ENCODE measurements around the gene EVA1C. TPM values are rescaled to one million over a fixed set of nuclear protein-coding genes. Genes with fewer than 3 reads are reported as not detected.
A peak's percentile ranks its signal among the peaks of the same experiment; 100 is the strongest.
"Not testable (repeated sequence)": the region's sequence is repeated elsewhere in the genome, so short reads cannot be mapped to it uniquely, and the experiment has no call there.

EVA1C gene
- total and polyA plus RNA-seq, 7 donors = 5.5 to 10.7 (median 6.1) TPM

GRCh38 chr21:32492376-32492775 lies 79.9 kb downstream of the EVA1C start:
- Histone ChIP-seq H3K36me3 (ENCODE audit: insufficient read depth in 1 of 2, low read depth in 1 of 2) (no peaks in the 10 kb centered on the region), H3K4me1 (no peaks in the 10 kb centered on the region), H3K9me3 (no peaks in the 10 kb centered on the region), H3K27ac (no peak overlapping the region), H3K4me3 (no peak overlapping the region), H3K27me3 (ENCODE audit: insufficient read depth in 3 of 3, low read length in 2 of 3) (no peaks in the 10 kb centered on the region)
- WGBS, 3 donors = 87 to 89% (median 89%) methylated on average over 3 of the region's 3 CpGs
- no peak for ATAC-seq
- DNase-seq = no peak
- intact Hi-C loops (cut with DNase I) = no loop called here
- TF ChIP-seq CTCF (IDR thresholded peaks at IDR 0.05) = no peak

GRCh38 chr21:32494934-32495709 lies 82.6 kb downstream of the EVA1C start:
- DNase-seq (no peak), ATAC-seq (no peak)
- H3K36me3 ChIP-seq (ENCODE audit: insufficient read depth in 1 of 2, low read depth in 1 of 2) = no peaks in the 10 kb centered on the region
- H3K9me3 ChIP-seq = no peaks in the 10 kb centered on the region
- intact Hi-C loops (cut with DNase I) = no loop called here
- no peak for TF ChIP-seq CTCF (IDR thresholded peaks at IDR 0.05)
- no peaks in the 10 kb centered on the region for H3K4me1 ChIP-seq
- H3K27ac ChIP-seq = no peak overlapping the region
- no peak overlapping the region for H3K4me3 ChIP-seq
- no peaks in the 10 kb centered on the region for H3K27me3 ChIP-seq (ENCODE audit: insufficient read depth in 3 of 3, low read length in 2 of 3)
- 67 to 76% (median 68%) methylated on average over 10 of the region's 10 CpGs for WGBS, 3 donors

DNA sequence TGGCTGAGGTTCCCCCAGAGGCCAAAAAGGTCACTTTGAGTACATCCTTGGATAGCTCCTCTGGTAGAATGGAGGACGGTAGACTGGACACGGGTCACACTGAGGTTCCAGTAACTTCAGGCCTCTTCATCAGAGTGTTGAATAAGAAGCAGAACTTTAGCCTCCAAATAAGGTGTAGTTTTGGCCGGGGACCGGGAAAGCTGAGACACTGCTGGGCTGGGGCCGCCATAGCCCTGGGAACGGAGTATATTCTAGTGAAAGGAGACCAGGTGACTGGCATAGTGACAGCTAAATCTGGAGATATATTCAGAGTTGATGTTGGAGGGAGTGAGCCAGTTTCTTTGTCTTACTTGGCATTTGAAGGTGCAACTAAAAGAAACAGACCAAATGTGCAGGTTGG lies 84.1 kb downstream of the EVA1C start:
- intact Hi-C loops (cut with DNase I) = no loop called here
- no peak for TF ChIP-seq CTCF (IDR thresholded peaks at IDR 0.05)
- no peak overlapping the region for H3K4me3 ChIP-seq
- H3K9me3 ChIP-seq = no peaks in the 10 kb centered on the region
- no peaks in the 10 kb centered on the region for H3K27me3 ChIP-seq (ENCODE audit: insufficient read depth in 3 of 3, low read length in 2 of 3)
- no peak overlapping the region for H3K27ac ChIP-seq
- ATAC-seq (no peak), DNase-seq (no peak)
- H3K4me1 ChIP-seq = no peaks in the 10 kb centered on the region
- 57 to 67% (median 58%) methylated on average over 6 of the region's 6 CpGs for WGBS, 3 donors
- H3K36me3 ChIP-seq (ENCODE audit: insufficient read depth in 1 of 2, low read depth in 1 of 2) = no peaks in the 10 kb centered on the region

- no peaks in the 10 kb centered on the region for H3K27me3 ChIP-seq (ENCODE audit: insufficient read depth in 3 of 3, low read length in 2 of 3)
- H3K9me3 ChIP-seq = no peaks in the 10 kb centered on the region
- DNase-seq = no peak
- peaks cover 0 to 12% of the 10 kb centered on the region in 2 donors for H3K36me3 ChIP-seq (ENCODE audit: insufficient read depth in 1 of 2, low read depth in 1 of 2)
- no peak for TF ChIP-seq CTCF (IDR thresholded peaks at IDR 0.05)
- H3K4me1 ChIP-seq = no peaks in the 10 kb centered on the region
- WGBS, 3 donors = 30 to 34% (median 33%) methylated on average over 14 of the region's 14 CpGs
- H3K4me3 ChIP-seq = no peak overlapping the region
- no peak for ATAC-seq
- intact Hi-C loops (cut with DNase I) = no loop called here
- H3K27ac ChIP-seq = peak overlapping the region; percentile 36
These were observed 86.9 kb downstream of the EVA1C start for GRCh38 chr21:32499249-32500055.

DNA sequence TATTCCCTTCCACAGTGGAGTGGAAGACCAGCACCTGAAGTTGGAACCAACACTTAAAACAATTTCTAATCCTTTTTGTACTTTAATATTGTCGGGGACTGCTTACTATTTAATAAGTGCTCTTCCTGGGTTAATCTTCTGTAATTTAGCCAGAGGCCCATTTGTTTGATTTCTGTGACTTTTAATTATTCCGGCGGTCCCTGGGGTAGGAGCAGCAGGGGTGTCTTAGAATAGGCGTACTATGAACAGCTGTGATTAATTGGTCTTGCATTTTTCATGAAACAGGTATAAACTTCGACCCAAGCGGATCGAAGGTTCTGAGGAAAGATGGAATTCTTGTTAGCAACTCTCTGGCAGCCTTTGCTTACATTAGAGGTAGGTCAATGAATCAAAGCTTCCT lies 91.1 kb downstream of the EVA1C start:
- DNase-seq; H3K27ac ChIP-seq; H3K9me3 ChIP-seq; ATAC-seq; H3K4me1 ChIP-seq; intact Hi-C loops (cut with DNase I); H3K4me3 ChIP-seq; H3K27me3 ChIP-seq (ENCODE audit: insufficient read depth in 3 of 3, low read length in 2 of 3): not testable (repeated sequence)
- WGBS, 3 donors = 91 to 94% (median 91%) methylated on average over 7 of the region's 7 CpGs
- peaks cover 0 to 18% of the 10 kb centered on the region in 2 donors for H3K36me3 ChIP-seq (ENCODE audit: insufficient read depth in 1 of 2, low read depth in 1 of 2)

GRCh38 chr21:32505767-32506166 lies 93.3 kb downstream of the EVA1C start:
- H3K27me3 ChIP-seq (ENCODE audit: insufficient read depth in 3 of 3, low read length in 2 of 3); H3K9me3 ChIP-seq; ATAC-seq; intact Hi-C loops (cut with DNase I); DNase-seq; H3K4me1 ChIP-seq; H3K27ac ChIP-seq; H3K4me3 ChIP-seq: not testable (repeated sequence)
- H3K36me3 ChIP-seq (ENCODE audit: insufficient read depth in 1 of 2, low read depth in 1 of 2) = peaks cover 0 to 18% of the 10 kb centered on the region in 2 donors
- 85 to 92% (median 86%) methylated on average over 3 of the region's 3 CpGs for WGBS, 3 donors

- 74 to 76% (median 75%) methylated on average over 6 to 7 of the region's 7 CpGs for WGBS, 3 donors
- peaks cover 0 to 18% of the 10 kb centered on the region in 2 donors for H3K36me3 ChIP-seq (ENCODE audit: insufficient read depth in 1 of 2, low read depth in 1 of 2)
- DNase-seq; H3K9me3 ChIP-seq; intact Hi-C loops (cut with DNase I); H3K27me3 ChIP-seq (ENCODE audit: insufficient read depth in 3 of 3, low read length in 2 of 3); H3K4me1 ChIP-seq; H3K27ac ChIP-seq; H3K4me3 ChIP-seq; ATAC-seq: not testable (repeated sequence)
These were observed 94.0 kb downstream of the EVA1C start for GRCh38 chr21:32506411-32506965.

Measured in psoas muscle (tissue), 8 donors.